Measurements from ENCODE around the gene MT1H.
"Not testable (repeated sequence)": the region's sequence is repeated elsewhere in the genome, so short reads cannot be mapped to it uniquely, and the experiment has no call there.

Gene MT1H

DNA sequence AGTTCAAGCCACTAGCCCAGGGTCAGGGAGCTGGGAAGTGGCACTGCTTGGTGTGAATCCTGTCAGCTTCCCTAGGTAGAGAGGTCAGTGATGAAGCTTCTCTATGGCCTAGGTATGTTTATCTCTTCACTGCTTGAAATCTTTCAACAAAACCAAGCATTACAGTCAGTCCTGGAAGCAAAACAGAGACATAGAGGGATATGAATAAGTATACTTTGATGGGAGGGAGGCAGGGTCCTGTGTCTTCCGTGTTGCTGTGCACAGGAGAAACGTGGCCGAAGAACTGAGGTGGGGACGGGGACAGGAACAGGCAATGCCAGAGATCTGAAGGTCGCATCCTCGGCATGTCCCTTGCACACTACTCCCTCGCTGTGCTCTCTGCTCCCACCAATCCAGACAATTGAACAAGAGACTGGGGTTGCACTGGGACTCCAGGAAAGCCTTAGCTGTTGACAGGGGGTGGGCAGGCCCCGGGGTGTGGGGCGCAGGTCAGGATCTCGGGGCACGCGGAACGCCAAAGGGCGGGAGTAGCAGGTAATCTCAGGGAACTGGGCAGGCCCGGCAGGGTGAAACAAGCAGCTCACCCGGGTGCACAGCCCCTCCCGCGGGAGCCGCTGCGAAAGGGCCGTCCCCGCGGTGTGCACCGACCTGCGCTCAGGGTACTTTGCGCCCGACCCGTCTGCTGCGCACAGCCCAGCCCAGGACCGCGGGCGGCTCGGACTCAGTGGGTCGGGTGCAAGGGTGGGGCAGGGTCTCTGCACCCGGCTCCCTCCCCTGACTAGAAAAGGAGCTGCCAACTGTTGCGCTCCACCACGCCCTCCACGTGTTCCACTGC, at the start of gene MT1H:
MT1H (plus strand) TSS at position 810 of the 835 bp plus-strand sequence. CDS start 71 bp downstream, outside the sequence.
- DNase-seq (ENCODE audit: low spot score) = no peak

DNA sequence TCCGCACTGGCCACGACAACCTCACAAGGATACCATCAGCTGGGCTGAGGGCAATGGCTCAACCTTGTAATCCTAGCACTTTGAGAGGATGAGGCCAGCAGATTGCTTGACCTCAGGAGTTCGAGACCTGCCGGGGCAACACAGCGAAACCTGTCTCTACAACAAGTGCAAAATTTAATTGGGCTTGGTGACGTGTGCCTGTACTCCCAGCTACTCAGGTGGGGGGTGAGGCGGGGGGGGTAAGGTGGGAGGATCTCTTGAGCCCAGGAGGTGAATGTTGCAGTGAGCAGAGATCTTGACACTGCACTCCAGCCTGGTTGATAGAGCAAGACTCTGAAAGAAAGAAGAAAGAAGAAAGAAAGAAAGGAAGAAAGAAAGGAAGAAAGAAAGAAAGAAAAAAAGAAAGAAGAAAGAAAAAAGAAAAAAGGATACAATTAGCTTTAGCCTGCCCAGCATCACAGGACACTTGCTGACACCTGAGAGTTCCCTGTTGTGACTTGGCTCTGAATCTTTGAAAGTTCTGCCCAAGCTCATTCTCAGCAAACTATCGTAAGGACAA, 49.2 kb upstream of the MT1H start:
- DNase-seq (ENCODE audit: low spot score) = no peak

GRCh38 chr16:56621665-56622445, 47.8 kb upstream of the MT1H start:
- DNase-seq (ENCODE audit: low spot score) = not testable (repeated sequence)

DNA sequence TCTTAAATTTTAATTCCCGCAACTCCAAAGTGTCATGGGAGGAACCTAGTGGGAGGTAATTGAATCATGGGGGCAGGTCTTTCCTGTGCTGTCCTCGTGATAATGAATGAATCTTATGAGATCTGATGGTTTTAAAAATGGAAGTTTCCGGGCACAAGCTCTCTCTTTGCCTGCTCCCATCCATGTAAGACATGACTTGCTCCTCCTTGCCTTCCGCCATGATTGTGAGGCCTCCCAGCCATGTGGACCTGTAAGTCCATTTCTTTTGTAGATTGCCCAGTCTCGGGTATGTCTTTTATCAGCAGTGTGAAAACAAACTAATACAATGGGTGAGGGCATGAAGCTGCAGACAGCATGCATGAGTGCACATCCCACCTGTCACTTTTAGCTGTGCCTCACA, 46.4 kb upstream of the MT1H start:
- DNase-seq (ENCODE audit: low spot score) = not testable (repeated sequence)

GRCh38 chr16:56623637-56624036, 46.0 kb upstream of the MT1H start:
- no peak for DNase-seq (ENCODE audit: low spot score)

GRCh38 chr16:56625140-56625942, 44.3 kb upstream of the MT1H start, which contains the start of gene MT1E:
MT1E (plus strand) TSS chr16:56625781; CDS start chr16:56625852, 71 bp downstream.
- peak; percentile 87 for DNase-seq (ENCODE audit: low spot score)

- peak; percentile 70 for DNase-seq (ENCODE audit: low spot score)
Observed at GRCh38 chr16:56625943-56626654, 43.5 kb upstream of the MT1H start.

GRCh38 chr16:56626685-56627084, 42.9 kb upstream of the MT1H start:
- no peak for DNase-seq (ENCODE audit: low spot score)

- no peak for DNase-seq (ENCODE audit: low spot score)
Observed at GRCh38 chr16:56628486-56629350, 40.9 kb upstream of the MT1H start.

- no peak for DNase-seq (ENCODE audit: low spot score)
Observed at GRCh38 chr16:56629531-56629930, 40.1 kb upstream of the MT1H start.

GRCh38 chr16:56630134-56630533, 39.5 kb upstream of the MT1H start:
- no peak for DNase-seq (ENCODE audit: low spot score)

- DNase-seq (ENCODE audit: low spot score) = no peak
Observed at GRCh38 chr16:56631197-56631596, 38.4 kb upstream of the MT1H start.

DNA sequence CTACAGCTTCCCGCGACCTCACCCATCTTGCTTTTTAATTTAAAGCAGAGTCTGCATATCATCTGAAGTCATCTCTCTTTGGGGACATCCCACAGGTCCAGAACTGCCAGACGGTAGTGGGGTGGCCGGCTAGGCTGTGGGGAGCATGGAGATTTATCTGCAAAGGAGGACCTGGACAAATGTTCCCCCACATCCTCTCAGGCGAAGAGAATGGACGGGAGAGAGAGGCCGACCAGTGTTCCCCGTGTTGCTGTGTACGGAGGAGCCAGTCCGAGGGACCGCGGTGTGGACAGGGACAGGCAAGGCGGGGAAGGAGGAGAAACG, 37.8 kb upstream of the MT1H start:
- DNase-seq (ENCODE audit: low spot score) = no peak

GRCh38 chr16:56632156-56632847, 37.3 kb upstream of the MT1H start, which contains the start of gene MT1M:
MT1M (plus strand) TSS chr16:56632659; CDS start chr16:56632732, 73 bp downstream.
- DNase-seq (ENCODE audit: low spot score) = peak; percentile 31

- no peak for DNase-seq (ENCODE audit: low spot score)
Observed at GRCh38 chr16:56632848-56633365, 36.7 kb upstream of the MT1H start.

DNA sequence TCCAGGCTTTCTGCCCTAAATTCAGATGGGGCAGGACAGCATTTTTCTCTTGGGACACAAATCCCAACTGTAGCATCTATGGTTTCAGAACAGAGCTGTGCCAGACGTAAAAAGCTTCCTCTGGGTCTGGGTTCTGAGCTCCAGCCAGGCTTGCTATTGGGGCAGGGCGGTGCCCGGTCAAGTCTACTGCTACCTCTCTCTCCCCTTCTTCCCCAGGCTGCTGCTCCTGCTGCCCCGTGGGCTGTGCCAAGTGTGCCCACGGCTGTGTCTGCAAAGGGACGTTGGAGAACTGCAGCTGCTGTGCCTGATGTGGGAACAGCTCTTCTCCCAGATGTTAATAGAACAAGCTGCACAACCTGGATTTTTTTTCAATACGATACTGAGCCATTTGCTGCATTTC, 36.1 kb upstream of the MT1H start:
- DNase-seq (ENCODE audit: low spot score) = no peak

DNA sequence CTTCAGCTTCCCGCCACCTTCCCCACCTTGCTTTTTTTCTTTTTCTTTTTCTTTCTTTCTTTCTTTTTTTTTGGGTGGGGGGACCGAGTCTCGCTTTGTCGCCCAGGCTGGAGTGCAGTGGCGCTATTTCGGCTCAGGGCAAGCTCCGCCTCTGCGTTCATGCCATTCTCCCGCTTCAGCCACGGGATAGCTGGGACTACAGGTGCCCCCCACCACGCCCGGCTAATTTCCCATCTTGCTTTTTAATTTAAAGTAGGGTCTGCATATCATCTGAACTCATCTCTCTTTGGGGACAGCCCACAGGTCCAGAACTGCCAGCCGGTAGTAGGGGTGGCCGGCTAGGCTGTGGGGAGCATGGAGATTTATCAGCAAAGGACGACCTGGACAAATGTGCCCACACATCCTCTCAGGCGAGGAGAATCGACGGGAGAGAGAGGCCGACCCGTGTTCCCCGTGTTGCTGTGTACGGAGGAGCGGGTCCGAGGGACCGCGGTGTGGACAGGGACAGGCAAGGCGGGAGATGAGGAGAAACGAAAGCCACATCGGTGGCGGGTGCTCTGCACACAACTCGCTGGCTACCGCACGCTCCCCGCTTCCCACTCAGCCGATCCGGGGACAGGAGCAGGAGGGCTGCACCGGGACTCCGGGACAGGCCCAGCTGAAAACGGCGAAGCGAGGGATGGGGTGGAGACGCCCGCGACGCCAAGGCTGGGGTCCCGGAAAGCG, 34.7 kb upstream of the MT1H start:
- DNase-seq (ENCODE audit: low spot score) = no peak

GRCh38 chr16:56635441-56635967, 34.1 kb upstream of the MT1H start:
- no peak for DNase-seq (ENCODE audit: low spot score)

Data from AG08395 (cell line).